IMR-90 (cell line): ENCODE measurements around the gene CHD9. TPM values are rescaled to one million over a fixed set of nuclear protein-coding genes. Genes with fewer than 3 reads are reported as not detected.

Experiments used
- ATAC-seq: fragments of 200-7000 bp; cut with Tn5 transposase; 2 replicates; pipeline ENCODE4 v1.9.1; 2020; ENCODE audit warnings: low read depth, mild to moderate bottlenecking, moderate library complexity
- BruUV-seq: library from RNA; stranded (reverse); fragments of 400-500 nt; replicated peaks from 2 replicates; lab custom pipeline; 2021; lab: Mats Ljungman, UMichigan
- CTCF ChIA-PET: fragments of 300-600 bp; formaldehyde crosslinking; extraction: SDS; loops from one replicate; lab custom pipeline; 2021; ENCODE audit warnings: antibody characterized with exemption; lab: Yijun Ruan, JAX
- POLR2A ChIA-PET: fragments of 300-600 bp; sonication (Branson Sonifier 250); formaldehyde crosslinking; loops from one replicate; lab custom pipeline; 2022; ENCODE audit warnings: antibody characterized with exemption; ENCODE audit not compliant: unreplicated experiment; lab: Charles Lee
- DNase-seq: peaks from one replicate; pipeline ENCODE4 v3.0.0; 2013
- H2AFZ ChIP-seq: replicated peaks from 2 replicates; pipeline ENCODE3; 2013; ENCODE audit warnings: low read length, mild to moderate bottlenecking; ENCODE audit not compliant: poor library complexity
- H2AK5ac ChIP-seq: 2 replicates; pipeline ENCODE4 v1.6.1; 2013; ENCODE audit warnings: low read depth, low read length, inconsistent platforms
- H2AK9ac ChIP-seq: replicated peaks from 2 replicates; pipeline ENCODE3; 2013; ENCODE audit warnings: mild to moderate bottlenecking, low read depth, low read length, moderate library complexity; ENCODE audit not compliant: poor library complexity
- H2BK120ac ChIP-seq: 2 replicates; pipeline ENCODE4 v1.6.1; 2013; ENCODE audit warnings: low read depth, low read length, inconsistent platforms
- H2BK15ac ChIP-seq: 3 replicates; pipeline ENCODE4 v1.6.1; 2013; ENCODE audit warnings: low read depth, low read length, inconsistent platforms
- H2BK20ac ChIP-seq: 2 replicates; pipeline ENCODE4 v1.6.1; 2013; ENCODE audit warnings: low read depth, mild to moderate bottlenecking, inconsistent platforms, low read length, moderate library complexity
- H2BK5ac ChIP-seq: 2 replicates; pipeline ENCODE4 v1.6.1; 2013; ENCODE audit warnings: mild to moderate bottlenecking, low read depth, low read length, inconsistent platforms; ENCODE audit not compliant: poor library complexity, severe bottlenecking
- H3K14ac ChIP-seq: replicated peaks from 2 replicates; pipeline ENCODE4 v1.6.1; 2013; ENCODE audit warnings: low read depth, low read length, inconsistent platforms
- H3K18ac ChIP-seq: 2 replicates; pipeline ENCODE4 v1.6.1; 2013; ENCODE audit warnings: low read depth, low read length, control low read depth
- H3K23ac ChIP-seq: 2 replicates; pipeline ENCODE4 v1.6.1; 2013; ENCODE audit warnings: low read depth, low read length, inconsistent platforms
- H3K27ac ChIP-seq: 2 replicates; pipeline ENCODE4 v1.5.1; 2013; ENCODE audit warnings: mild to moderate bottlenecking, control low read depth, low read length; ENCODE audit not compliant: insufficient read depth
- H3K27me3 ChIP-seq: 2 replicates; pipeline ENCODE4 v1.6.1; 2013; ENCODE audit warnings: low read length; ENCODE audit not compliant: control insufficient read depth, insufficient read depth
- H3K36me3 ChIP-seq: 2 replicates; pipeline ENCODE4 v1.6.1; 2013; ENCODE audit warnings: low read length, mixed read lengths; ENCODE audit not compliant: control insufficient read depth, insufficient read depth
- H3K4ac ChIP-seq: 2 replicates; pipeline ENCODE4 v1.6.1; 2013; ENCODE audit warnings: low read depth, low read length, inconsistent platforms
- H3K4me1 ChIP-seq: 2 replicates; pipeline ENCODE4 v1.6.1; 2013; ENCODE audit warnings: low read length, mixed read lengths; ENCODE audit not compliant: control insufficient read depth, insufficient read depth
- H3K4me2 ChIP-seq: 2 replicates; pipeline ENCODE4 v1.6.1; 2013; ENCODE audit warnings: low read depth, mild to moderate bottlenecking, control low read depth, low read length, moderate library complexity
- H3K4me3 ChIP-seq: 2 replicates; pipeline ENCODE4 v1.5.1; 2013; ENCODE audit warnings: low read depth, mild to moderate bottlenecking, control low read depth, low read length, moderate library complexity; ENCODE audit not compliant: insufficient read depth
- H3K56ac ChIP-seq: 2 replicates; pipeline ENCODE4 v1.6.1; 2013; ENCODE audit warnings: low read length, inconsistent platforms; ENCODE audit not compliant: insufficient read depth; ENCODE audit errors: extremely low read depth
- H3K79me1 ChIP-seq, 2 experiments: 2 replicates each; pipeline ENCODE4 v1.6.1; 2013; ENCODE audit warnings: low read length in 2 of 2, inconsistent platforms in 1 of 2, low read depth in 1 of 2
- H3K9ac ChIP-seq: 2 replicates; pipeline ENCODE4 v1.6.1; 2013; ENCODE audit warnings: low read depth, low read length, control low read depth
- H3K9me1 ChIP-seq: 2 replicates; pipeline ENCODE4 v1.6.1; 2013; ENCODE audit warnings: low read length, inconsistent platforms; ENCODE audit not compliant: insufficient read depth
- H3K9me3 ChIP-seq: 2 replicates; pipeline ENCODE4 v1.6.1; 2013; ENCODE audit warnings: low read length; ENCODE audit not compliant: control insufficient read depth, insufficient read depth
- H4K20me1 ChIP-seq: 2 replicates; pipeline ENCODE4 v1.6.1; 2013; ENCODE audit warnings: low read length, inconsistent platforms; ENCODE audit not compliant: insufficient read depth
- H4K5ac ChIP-seq: 2 replicates; pipeline ENCODE4 v1.6.1; 2013; ENCODE audit warnings: mild to moderate bottlenecking, low read depth, low read length, control low read depth
- H4K8ac ChIP-seq, 2 experiments: 2 replicates each; pipeline ENCODE4 v1.6.1; 2013; ENCODE audit warnings: low read depth in 2 of 2, low read length in 2 of 2, control low read depth in 1 of 2, inconsistent platforms in 1 of 2
- H4K91ac ChIP-seq: 2 replicates; pipeline ENCODE4 v1.6.1; 2013; ENCODE audit warnings: low read depth, low read length, inconsistent platforms; ENCODE audit not compliant: insufficient read depth
- BHLHE40 ChIP-seq: fragments of 150-350 bp; IDR thresholded peaks from 2 replicates; pipeline ENCODE4 v1.6.1; 2016; ENCODE audit warnings: mild to moderate bottlenecking, low read depth, low read length
- FOS ChIP-seq: fragments of 150-350 bp; IDR thresholded peaks from 2 replicates; pipeline ENCODE4 v1.6.1; 2016; ENCODE audit warnings: low read depth, low read length
- MAFK ChIP-seq: IDR thresholded peaks from 2 replicates; pipeline ENCODE4 v1.6.1; 2012; ENCODE audit warnings: low read depth, low read length, improper control_type of control experiment
- RFX5 ChIP-seq: IDR thresholded peaks from 2 replicates; pipeline ENCODE4 v1.8.0; 2012; ENCODE audit warnings: low read depth, mild to moderate bottlenecking, low read length, moderate library complexity
- WGBS, 2 experiments: methylation state at CpG; one replicate each; pipeline versions ENCODE4 v1.1.5 to v1.1.7; 2013; ENCODE audit warnings: missing lambda C conversion rate in 2 of 2; ENCODE audit not compliant: insufficient read length in 1 of 2; ENCODE audit errors: extremely low coverage in 2 of 2; 5-methylcytosine and 5-hydroxymethylcytosine counted together
- dilution Hi-C: fragments of 300-500 bp; cut with HindIII; formaldehyde crosslinking; loops from one replicate; pipeline ENCODE4 v1.14.3; 2018; ENCODE audit warnings: low sequenced_read_pairs; ENCODE audit not compliant: unreplicated experiment
- in situ Hi-C: fragments of 300-500 bp; cut with MboI; formaldehyde crosslinking; loops from 3 replicates; pipeline ENCODE4 v1.14.3; 2019; ENCODE audit warnings: low sequenced_read_pairs, inconsistent platforms, mixed read lengths
- intact Hi-C: fragments of 100-400 bp; cut with micrococcal nuclease; formaldehyde crosslinking; loops from 2 replicates; pipeline ENCODE4 v1.10.0; 2022
- polyA plus RNA-seq, 3 experiments: library from polyadenylated mRNA; depleted of rRNA; stranded (reverse); fragments of >200 nt; gene quantifications; 2 replicates each; pipeline ENCODE4 v1.2.3, GENCODE V29; 2012; ENCODE audit warnings: low replicate concordance in 1 of 3
- total RNA-seq: library from RNA; depleted of rRNA; stranded (reverse); fragments of >200 nt; gene quantifications from 2 replicates; pipeline ENCODE4 v1.2.3, GENCODE V29; 2012

Gene CHD9
- total and polyA plus RNA-seq, 2 of the 4 experiments (the other 2 are of a cell fraction), result 9.1 to 48.8 TPM

DNA sequence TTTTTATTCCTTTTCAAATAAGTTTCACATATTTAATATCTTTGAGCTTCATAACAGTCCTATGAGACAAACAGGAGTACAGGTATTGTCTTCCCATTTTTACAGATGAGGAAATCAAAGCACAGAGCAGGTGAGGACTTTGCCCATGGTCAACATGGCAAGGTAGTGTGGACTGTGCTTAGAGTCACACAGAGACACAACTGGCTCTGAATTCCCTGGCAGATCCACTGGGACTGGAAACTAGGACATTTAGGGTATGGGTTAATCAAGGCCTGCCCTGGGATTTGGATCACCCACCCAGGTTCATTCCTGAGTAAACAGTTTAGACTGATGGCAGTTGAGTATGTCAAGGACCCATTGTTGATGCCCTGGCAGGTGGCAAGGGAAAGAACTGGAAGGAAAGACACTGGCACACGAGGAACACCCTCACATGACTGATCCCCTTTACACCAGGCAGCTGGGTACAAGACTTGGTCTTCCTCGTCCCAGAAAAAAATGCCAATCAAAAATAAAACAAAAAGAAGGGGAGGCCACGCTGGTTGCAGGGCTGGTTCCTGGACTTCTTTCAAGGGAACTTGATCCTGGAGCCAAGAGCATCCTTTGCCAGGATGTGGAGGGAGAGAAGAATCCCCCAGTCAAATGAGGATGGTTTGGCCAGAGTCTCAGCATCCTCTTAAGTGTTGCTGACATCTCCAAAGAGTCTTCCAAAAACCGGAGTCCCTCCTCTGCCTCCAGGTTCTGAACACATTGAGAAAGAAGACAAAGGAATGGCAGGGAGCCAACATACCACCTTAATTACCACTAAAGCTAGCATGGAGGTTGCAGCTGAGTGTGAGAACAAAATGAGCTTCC lies 34.9 kb downstream of the CHD9 start:
- no peaks in the 10 kb centered on the region; the same call in 1 of the 2 replicates for H4K20me1 ChIP-seq
- H2AK9ac ChIP-seq, result peak overlapping the region; percentile 95
- DNase-seq, result no peak
- ATAC-seq, result no peak
- peak overlapping the region; percentile 81; the same call in 1 of the 3 replicates for H2BK15ac ChIP-seq
- H3K9me1 ChIP-seq, result peaks cover 30% of the 10 kb centered on the region
- TF ChIP-seq MAFK (no peak), FOS (no peak), BHLHE40 (no peak), RFX5 (no peak)
- no peak overlapping the region for H3K4me2 ChIP-seq
- H2BK20ac ChIP-seq, result peak overlapping the region; percentile 92
- peaks cover 21% of the 10 kb centered on the region for H3K4me1 ChIP-seq
- H3K4me3 ChIP-seq, result no peak overlapping the region
- H2AK5ac ChIP-seq, result peak overlapping the region; percentile 88
- H3K4ac ChIP-seq, result peak overlapping the region; percentile 90
- H3K27ac ChIP-seq, result peak overlapping the region; percentile 10; the same call in 1 of the 2 replicates
- H3K79me1 ChIP-seq, result peaks cover 15 to 71% of the 10 kb centered on the region in 2 experiments; a peak in 3 of 4 replicates
- H3K18ac ChIP-seq, result peak overlapping the region; percentile 5; the same call in 1 of the 2 replicates
- ChIA-PET CTCF (no interaction called here), POLR2A (no interaction called here)
- no peaks in the 10 kb centered on the region for H3K9me3 ChIP-seq
- H3K56ac ChIP-seq, result no peak overlapping the region
- intact Hi-C loops (loop anchor here (2.0 kb wide), 2 partner anchors 35 to 41 kb away; partner anchors contain the start of gene CHD9), dilution Hi-C loops (no loop called here), in situ Hi-C loops (loop anchor here (5.0 kb wide), 1 partner anchor 38 kb away; no protein-coding TSS in a partner anchor)
- no TSS peak for BruUV-seq
- H3K36me3 ChIP-seq, result no peaks in the 10 kb centered on the region
- H3K14ac ChIP-seq, result peak overlapping the region; percentile 82
- H4K5ac ChIP-seq, result peak overlapping the region; percentile 8
- H3K27me3 ChIP-seq, result no peaks in the 10 kb centered on the region
- H2BK5ac ChIP-seq, result peak overlapping the region; percentile 76
- peak overlapping the region; percentile 81 for H2BK120ac ChIP-seq
- H3K9ac ChIP-seq, result no peak overlapping the region; the same call in 1 of the 2 replicates
- peak overlapping the region; percentile 68 for H4K91ac ChIP-seq
- WGBS, 2 experiments, result no CpG with 5 or more reads among the region's 4 CpGs
- peak overlapping the region; percentile 96 for H3K23ac ChIP-seq
- H4K8ac ChIP-seq, result peak overlapping the region; percentile 19 to 87; a peak in 3 of 4 replicates
- H2AFZ ChIP-seq, result peak overlapping the region; percentile 40
